ENCODE results near the gene GAS1. TPM values are rescaled to one million over a fixed set of nuclear protein-coding genes. Genes with fewer than 3 reads are reported as not detected.

GAS1 gene
- total and polyA plus RNA-seq, 10 of the 15 experiments (the other 5 are each of a cell fraction or from before 2014, with no cell fraction given), result not detected

DNA sequence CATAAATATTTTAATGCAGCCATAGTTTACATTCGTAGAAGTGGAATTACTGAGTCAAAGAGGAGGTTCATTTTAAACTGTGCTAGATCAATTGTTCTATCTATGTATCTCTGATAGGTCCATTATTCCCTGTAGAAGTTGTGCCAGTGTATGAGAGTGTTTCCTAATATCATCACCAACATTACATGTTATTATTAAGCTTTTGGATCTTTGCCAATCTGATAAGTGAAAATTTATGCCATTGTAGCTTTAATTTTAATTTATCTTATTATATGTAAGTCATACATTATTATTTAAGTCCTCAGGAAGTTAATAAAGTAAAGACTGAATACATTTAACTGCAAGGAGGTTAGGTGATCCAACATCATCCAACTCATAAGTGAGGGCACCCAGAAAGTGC, 10.9 kb upstream of the GAS1 start:
- H3K27ac ChIP-seq (ENCODE audit: control insufficient read depth, insufficient read depth), result no peak overlapping the region
- no peaks in the 10 kb centered on the region for H3K9me3 ChIP-seq (replicated peaks; ENCODE audit: control insufficient read depth, insufficient read depth, low read length)
- DNase-seq (ENCODE audit: low read depth, low spot score) (no peak), FAIRE-seq (no peak), ATAC-seq (no peak)
- BruUV-seq (replicated peaks), result no TSS peak
- CTCF ChIA-PET, result no interaction called here
- no peak overlapping the region for H2AFZ ChIP-seq (ENCODE audit: control insufficient read depth, low read depth, low read length)
- WGBS (ENCODE audit: insufficient coverage, insufficient replicate concordance, low lambda C conversion rate, missing lambda C conversion rate), result 13% methylated on average over 1 of the region's 1 CpG
- H4K20me1 ChIP-seq (ENCODE audit: control insufficient read depth, insufficient read depth), result no peaks in the 10 kb centered on the region
- no peaks in the 10 kb centered on the region for H3K79me2 ChIP-seq (ENCODE audit: control insufficient read depth, insufficient read depth, low read length)
- no peak overlapping the region for H3K9ac ChIP-seq (ENCODE audit: control insufficient read depth, insufficient read depth, low read length)
- TF ChIP-seq KLF5 (IDR thresholded peaks at IDR 0.05; ENCODE audit: partially characterized antibody), result no peak
- no peak for TF ChIP-seq POLR2AphosphoS5 (IDR thresholded peaks at IDR 0.05; ENCODE audit: low read length)
- TF ChIP-seq, protein P1, sequence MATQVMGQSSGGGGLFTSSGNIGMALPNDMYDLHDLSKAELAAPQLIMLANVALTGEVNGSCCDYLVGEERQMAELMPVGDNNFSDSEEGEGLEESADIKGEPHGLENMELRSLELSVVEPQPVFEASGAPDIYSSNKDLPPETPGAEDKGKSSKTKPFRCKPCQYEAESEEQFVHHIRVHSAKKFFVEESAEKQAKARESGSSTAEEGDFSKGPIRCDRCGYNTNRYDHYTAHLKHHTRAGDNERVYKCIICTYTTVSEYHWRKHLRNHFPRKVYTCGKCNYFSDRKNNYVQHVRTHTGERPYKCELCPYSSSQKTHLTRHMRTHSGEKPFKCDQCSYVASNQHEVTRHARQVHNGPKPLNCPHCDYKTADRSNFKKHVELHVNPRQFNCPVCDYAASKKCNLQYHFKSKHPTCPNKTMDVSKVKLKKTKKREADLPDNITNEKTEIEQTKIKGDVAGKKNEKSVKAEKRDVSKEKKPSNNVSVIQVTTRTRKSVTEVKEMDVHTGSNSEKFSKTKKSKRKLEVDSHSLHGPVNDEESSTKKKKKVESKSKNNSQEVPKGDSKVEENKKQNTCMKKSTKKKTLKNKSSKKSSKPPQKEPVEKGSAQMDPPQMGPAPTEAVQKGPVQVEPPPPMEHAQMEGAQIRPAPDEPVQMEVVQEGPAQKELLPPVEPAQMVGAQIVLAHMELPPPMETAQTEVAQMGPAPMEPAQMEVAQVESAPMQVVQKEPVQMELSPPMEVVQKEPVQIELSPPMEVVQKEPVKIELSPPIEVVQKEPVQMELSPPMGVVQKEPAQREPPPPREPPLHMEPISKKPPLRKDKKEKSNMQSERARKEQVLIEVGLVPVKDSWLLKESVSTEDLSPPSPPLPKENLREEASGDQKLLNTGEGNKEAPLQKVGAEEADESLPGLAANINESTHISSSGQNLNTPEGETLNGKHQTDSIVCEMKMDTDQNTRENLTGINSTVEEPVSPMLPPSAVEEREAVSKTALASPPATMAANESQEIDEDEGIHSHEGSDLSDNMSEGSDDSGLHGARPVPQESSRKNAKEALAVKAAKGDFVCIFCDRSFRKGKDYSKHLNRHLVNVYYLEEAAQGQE (IDR thresholded peaks at IDR 0.05; ENCODE audit: low read depth, low read length), result no peak
- TF ChIP-seq BMI1 (IDR thresholded peaks at IDR 0.05; ENCODE audit: borderline replicate concordance), result no peak
- no peak for TF ChIP-seq CHD4 (IDR thresholded peaks at IDR 0.05)
- no peak for TF ChIP-seq CHD1 (IDR thresholded peaks at IDR 0.05; ENCODE audit: low read depth, low read length)
- no peak for TF ChIP-seq ZNF207 (IDR thresholded peaks at IDR 0.05; ENCODE audit: borderline replicate concordance)
- TF ChIP-seq, protein P2, sequence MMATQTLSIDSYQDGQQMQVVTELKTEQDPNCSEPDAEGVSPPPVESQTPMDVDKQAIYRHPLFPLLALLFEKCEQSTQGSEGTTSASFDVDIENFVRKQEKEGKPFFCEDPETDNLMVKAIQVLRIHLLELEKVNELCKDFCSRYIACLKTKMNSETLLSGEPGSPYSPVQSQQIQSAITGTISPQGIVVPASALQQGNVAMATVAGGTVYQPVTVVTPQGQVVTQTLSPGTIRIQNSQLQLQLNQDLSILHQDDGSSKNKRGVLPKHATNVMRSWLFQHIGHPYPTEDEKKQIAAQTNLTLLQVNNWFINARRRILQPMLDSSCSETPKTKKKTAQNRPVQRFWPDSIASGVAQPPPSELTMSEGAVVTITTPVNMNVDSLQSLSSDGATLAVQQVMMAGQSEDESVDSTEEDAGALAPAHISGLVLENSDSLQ (IDR thresholded peaks at IDR 0.05), result no peak
- TF ChIP-seq IRF4 (IDR thresholded peaks at IDR 0.05; ENCODE audit: low read depth, low read length), result no peak
- TF ChIP-seq, protein P3, sequence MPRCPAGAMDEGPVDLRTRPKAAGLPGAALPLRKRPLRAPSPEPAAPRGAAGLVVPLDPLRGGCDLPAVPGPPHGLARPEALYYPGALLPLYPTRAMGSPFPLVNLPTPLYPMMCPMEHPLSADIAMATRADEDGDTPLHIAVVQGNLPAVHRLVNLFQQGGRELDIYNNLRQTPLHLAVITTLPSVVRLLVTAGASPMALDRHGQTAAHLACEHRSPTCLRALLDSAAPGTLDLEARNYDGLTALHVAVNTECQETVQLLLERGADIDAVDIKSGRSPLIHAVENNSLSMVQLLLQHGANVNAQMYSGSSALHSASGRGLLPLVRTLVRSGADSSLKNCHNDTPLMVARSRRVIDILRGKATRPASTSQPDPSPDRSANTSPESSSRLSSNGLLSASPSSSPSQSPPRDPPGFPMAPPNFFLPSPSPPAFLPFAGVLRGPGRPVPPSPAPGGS (IDR thresholded peaks at IDR 0.05; ENCODE audit: borderline replicate concordance, insufficient read depth, low read depth, low read length, poor library complexity, severe bottlenecking), result no peak
- TF ChIP-seq, protein P4, sequence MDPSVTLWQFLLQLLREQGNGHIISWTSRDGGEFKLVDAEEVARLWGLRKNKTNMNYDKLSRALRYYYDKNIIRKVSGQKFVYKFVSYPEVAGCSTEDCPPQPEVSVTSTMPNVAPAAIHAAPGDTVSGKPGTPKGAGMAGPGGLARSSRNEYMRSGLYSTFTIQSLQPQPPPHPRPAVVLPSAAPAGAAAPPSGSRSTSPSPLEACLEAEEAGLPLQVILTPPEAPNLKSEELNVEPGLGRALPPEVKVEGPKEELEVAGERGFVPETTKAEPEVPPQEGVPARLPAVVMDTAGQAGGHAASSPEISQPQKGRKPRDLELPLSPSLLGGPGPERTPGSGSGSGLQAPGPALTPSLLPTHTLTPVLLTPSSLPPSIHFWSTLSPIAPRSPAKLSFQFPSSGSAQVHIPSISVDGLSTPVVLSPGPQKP (IDR thresholded peaks at IDR 0.05; ENCODE audit: low read depth, low read length), result no peak
- no peak for TF ChIP-seq RUNX3 (IDR thresholded peaks at IDR 0.05; ENCODE audit: low read length)
- TF ChIP-seq PAX8 (IDR thresholded peaks at IDR 0.05), result no peak
- TF ChIP-seq EGR1 (IDR thresholded peaks at IDR 0.05; ENCODE audit: borderline replicate concordance in 1 of 2, low read depth in 2 of 2, low read length in 2 of 2), result no peak
- TF ChIP-seq MTA2 (IDR thresholded peaks at IDR 0.05; ENCODE audit: low read depth), result no peak
- no peak for TF ChIP-seq EP300 (IDR thresholded peaks at IDR 0.05; ENCODE audit: borderline replicate concordance in 1 of 2, control insufficient read depth in 1 of 2, low read depth in 2 of 2, low read length in 2 of 2)
- TF ChIP-seq, protein P5, sequence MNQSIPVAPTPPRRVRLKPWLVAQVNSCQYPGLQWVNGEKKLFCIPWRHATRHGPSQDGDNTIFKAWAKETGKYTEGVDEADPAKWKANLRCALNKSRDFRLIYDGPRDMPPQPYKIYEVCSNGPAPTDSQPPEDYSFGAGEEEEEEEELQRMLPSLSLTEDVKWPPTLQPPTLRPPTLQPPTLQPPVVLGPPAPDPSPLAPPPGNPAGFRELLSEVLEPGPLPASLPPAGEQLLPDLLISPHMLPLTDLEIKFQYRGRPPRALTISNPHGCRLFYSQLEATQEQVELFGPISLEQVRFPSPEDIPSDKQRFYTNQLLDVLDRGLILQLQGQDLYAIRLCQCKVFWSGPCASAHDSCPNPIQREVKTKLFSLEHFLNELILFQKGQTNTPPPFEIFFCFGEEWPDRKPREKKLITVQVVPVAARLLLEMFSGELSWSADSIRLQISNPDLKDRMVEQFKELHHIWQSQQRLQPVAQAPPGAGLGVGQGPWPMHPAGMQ (IDR thresholded peaks at IDR 0.05; ENCODE audit: borderline replicate concordance), result no peak
- no peaks in the 10 kb centered on the region; a peak in 1 of 4 replicates for H3K27me3 ChIP-seq (replicated peaks in 1 of 2; ENCODE audit: control insufficient read depth in 2 of 2, insufficient read depth in 2 of 2, low read length in 1 of 2)
- no peak overlapping the region for H3K4me2 ChIP-seq (ENCODE audit: control insufficient read depth, insufficient read depth)
- in situ Hi-C loops (cut with MboI) (no loop called here), intact Hi-C loops (cut with micrococcal nuclease; ENCODE audit: unreplicated experiment) (no loop called here)
- SMC1A ChIA-PET (ENCODE audit: uncharacterized antibody, unreplicated experiment), result no interaction called here
- no peaks in the 10 kb centered on the region for H3K36me3 ChIP-seq (ENCODE audit: control insufficient read depth in 2 of 2, insufficient read depth in 2 of 2, low read length in 1 of 2)
- H3K4me1 ChIP-seq (ENCODE audit: control insufficient read depth, insufficient read depth, low read length), result no peaks in the 10 kb centered on the region
- RAD21 ChIA-PET (ENCODE audit: unreplicated experiment), result no interaction called here
- POLR2A ChIA-PET, result no interaction called here
- no peak overlapping the region for H3K4me3 ChIP-seq
